Ammon's horn (tissue), 1 donor: Measurements from ENCODE around the gene STX18.
"Not testable (repeated sequence)": the region's sequence is repeated elsewhere in the genome, so short reads cannot be mapped to it uniquely, and the experiment has no call there.

ENCODE experiments used
- DNase-seq: peaks from one replicate; pipeline ENCODE4 v3.0.0-alpha.2; 2016; ENCODE audit warnings: low spot score

The STX18 gene

DNA sequence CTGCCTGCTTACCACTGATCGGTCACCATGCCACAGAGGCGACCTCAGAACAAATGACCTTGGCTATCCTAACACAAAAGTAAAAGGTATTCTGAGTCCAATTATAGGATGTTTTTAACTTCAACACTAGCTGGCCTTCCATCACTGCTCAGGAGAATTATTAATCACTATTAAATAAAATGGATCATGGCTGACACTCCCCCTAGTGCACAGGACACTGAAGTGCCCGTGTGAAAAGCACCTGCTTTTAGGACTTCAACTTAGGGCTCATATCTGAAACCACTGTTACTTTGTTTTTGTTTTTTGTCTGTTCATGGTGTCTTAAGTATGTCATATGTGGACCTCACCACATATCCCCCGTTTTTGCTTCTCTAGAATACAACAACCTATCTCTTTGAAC is 33.9 kb downstream of the STX18 start:
- no peak for DNase-seq

- DNase-seq = no peak
These were observed 34.4 kb downstream of the STX18 start for GRCh38 chr4:4507403-4507802.

DNA sequence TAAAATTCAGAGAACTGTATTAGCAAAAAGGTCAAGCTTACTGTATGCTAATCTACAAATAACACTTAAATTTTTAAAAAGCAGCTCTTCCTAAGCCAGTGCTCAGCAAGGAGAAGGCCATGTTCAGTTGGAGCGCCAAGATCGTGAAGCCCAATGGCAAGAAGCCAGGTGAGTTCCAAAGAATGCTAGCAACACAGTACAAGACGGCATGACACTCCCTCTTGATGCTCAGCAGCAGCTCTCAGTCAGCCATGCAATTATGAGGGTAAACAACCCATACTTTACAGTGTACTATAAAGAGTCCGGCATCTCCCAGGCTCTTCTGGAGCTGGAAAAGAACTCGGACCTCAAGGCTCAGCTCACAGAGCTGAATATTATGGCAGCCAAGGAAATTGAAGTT is 34.9 kb downstream of the STX18 start:
- DNase-seq = no peak

GRCh38 chr4:4505211-4505610 is 36.6 kb downstream of the STX18 start:
- not testable (repeated sequence) for DNase-seq

GRCh38 chr4:4504783-4505182 is 37.1 kb downstream of the STX18 start:
- no peak for DNase-seq

DNA sequence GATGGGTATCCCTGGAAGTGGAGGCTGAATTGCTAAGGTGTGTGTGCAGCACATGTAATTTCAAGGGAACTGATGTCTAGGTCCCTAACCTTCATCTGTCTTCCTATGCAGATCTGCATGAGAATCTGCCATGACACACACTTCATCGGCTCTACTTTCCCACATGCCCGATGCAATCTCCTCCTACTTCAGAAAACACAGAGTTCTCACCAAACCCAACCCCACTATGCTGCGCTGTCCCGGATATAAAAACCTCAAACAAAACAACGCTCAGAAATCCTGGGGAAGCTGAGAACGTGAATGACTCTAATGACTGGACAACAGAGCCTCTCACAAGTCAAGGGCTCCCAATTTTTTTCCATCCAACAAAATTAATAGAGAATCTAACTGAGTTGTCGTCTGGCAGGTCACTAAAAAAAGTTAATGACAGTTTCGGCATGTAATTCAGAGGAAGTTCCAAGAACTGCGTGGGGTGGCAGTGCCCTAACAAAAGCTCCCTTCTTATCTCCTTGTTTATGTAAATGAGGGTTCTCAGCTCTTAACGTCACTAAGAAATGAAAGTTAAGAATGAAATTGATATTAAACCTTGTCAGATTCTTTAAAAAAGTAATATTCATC is 39.0 kb downstream of the STX18 start:
- DNase-seq = no peak

DNA sequence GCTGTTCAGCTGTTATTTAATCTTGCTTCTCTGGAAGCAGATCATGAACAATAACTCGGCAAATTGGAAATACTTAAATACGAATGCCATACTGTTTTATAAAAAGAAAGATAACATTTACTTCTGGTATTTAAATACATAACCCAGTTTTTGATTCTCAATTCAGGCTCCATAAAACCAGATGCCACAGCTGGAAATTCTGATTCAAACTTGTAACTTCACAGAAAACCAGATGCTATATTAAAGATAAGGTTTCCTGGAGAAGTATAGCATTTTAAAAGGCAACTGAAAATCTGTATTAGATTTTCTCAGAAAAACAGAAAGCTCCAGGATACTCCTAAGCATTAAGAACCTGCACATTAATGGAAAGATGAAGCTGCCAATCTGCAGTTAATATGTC is 40.2 kb downstream of the STX18 start:
- no peak for DNase-seq

DNA sequence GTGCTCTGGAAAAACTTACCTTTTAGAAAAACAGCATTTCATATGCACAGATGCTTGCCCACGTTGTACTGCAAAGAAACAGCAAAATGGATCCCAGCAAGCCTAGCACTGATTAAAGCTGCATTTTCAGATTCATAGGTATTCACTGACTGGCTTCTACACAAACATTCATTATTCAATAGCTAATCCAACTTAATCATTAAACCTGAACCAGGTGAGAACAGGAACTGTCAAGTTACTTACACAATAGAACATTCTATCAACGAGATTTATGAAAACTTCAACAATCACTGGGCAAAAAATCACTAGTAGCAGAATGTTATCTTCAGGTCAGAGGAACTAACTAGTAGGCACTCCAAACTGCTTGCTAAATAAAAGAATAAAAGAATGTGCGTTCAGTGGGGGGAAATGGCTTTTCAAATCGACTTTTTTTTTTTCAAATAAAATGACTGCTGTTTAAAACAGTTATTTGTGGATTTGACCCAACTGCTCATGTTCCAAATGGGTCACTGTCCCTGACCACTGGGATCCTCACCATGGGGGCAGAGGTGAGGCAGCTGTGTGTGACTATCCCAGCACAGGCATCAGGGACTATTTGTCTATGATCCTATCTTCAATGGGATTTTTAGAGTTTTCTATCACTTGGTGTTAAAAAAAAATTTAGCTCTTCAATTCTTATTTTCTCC is 42.3 kb downstream of the STX18 start:
- DNase-seq = no peak

- no peak for DNase-seq
These were observed 45.1 kb downstream of the STX18 start for GRCh38 chr4:4496592-4497372.

- DNase-seq = no peak
These were observed 47.0 kb downstream of the STX18 start for GRCh38 chr4:4494882-4495281.

DNA sequence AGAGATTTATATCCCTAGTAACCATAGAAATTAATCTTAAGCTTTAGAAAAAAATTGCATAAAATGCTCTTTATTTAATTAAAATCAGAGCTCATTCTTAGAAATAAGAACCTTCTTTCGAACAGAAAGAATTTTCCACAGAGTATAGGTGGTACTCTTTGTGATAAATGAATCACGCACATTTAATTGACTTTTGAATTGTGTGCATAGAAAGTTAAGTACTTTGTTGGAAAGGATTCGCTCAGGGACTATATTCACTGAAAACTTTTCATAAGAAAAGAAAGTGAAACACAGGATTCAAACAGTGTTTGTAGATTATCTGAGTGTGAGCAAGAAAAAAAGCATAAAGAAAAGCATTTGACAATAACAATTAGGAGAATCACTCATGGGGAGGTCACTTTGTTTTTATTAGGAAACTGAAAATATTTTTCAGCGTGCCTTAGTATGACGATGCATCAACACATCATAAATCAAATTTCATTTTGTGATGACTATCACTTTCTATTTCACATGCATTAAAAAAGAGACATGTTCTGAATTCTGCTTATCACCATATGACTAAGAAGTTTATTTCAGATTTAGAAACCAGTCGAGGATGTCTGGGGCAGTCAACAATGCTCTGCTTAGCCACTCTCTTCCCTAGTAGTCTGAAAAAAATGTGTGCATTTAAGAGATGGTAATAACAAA is 49.5 kb downstream of the STX18 start:
- DNase-seq = no peak

- no peak for DNase-seq
These were observed 50.4 kb downstream of the STX18 start for GRCh38 chr4:4491396-4491893.

GRCh38 chr4:4490816-4491215 is 51.0 kb downstream of the STX18 start:
- no peak for DNase-seq

DNA sequence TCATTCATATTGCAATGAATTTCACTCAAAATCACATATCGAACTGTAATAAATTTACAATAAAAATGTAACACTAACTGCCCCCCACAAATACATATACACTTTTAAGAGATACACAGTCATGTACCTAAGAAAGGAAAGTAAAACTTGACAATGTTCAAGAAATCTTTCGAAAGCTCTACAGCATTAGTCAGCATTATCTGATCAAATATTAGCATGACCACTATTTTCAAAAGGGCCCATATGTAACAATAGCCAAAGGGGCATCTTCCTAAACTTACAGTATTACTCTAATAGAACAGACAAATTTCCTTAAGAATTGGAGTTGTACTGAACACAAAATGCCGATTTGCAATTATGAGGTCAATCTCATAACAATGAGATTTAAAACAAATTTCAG is 51.8 kb downstream of the STX18 start:
- no peak for DNase-seq

DNA sequence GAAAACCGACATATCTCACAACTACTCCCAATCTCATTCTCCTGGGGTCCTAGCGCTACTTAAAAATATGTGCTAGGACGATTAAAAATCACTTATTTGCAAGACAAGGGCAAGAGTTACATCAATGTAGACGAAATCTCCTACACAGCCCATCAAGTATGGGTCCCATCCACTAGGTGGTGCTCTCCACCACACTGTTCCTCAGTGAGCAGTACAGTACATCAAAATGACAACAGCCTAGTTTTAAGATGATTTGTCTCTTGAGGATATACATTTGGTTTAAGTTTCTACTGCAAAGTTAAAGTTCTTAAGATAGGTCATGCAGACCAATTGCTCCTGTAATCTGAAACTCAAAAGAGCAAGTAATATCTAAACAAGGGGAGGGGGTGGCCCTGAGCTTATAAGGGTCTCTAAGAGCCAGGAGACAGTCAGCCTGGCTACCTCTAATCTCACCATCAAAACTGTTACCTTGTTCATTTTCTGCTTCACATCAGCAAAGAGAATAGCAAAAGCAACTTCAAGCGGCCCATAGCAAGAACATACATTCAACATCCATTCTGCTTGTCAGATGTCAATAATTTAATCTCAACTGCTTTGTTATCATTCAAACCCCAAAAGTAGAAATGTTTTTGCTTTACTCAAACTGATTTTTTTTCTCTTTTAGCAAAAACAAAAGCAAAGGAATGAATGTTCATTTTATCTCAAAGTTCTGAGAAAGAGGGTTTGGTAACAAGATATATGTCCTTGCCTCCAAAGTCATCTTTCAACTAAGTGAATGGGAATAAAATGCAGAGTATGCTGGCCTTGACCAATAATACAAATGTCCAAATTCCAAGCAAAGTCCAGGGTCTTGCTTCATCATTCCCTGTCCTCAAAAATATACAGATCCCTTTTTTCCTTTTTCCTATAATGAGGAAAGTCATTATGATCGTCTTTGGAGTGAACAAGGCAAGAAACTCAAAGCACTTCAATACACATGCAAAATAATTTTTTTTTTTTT is 53.1 kb downstream of the STX18 start:
- peak; percentile 90 for DNase-seq

DNA sequence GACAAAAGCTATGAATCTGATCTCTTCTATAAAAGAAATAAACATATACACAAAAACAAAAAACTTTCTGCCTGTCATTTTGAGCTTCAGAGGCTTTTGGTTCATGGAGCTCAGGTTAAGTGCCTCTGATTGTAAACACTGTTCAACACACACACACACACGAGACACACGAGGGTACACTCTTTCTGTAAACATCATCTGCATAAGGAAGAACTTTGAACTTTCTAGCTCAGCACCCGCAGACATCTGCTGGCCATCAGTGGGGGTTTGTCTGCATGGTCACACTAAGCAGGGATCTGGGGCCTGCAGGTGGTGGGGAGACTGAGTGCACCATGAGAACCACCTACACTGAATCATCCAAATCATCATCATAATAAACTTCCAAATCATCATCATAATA is 54.9 kb downstream of the STX18 start:
- DNase-seq = no peak

- DNase-seq = no peak
These were observed 56.0 kb downstream of the STX18 start for GRCh38 chr4:4485806-4486205.

GRCh38 chr4:4481399-4481994 is 60.4 kb downstream of the STX18 start:
- peak; percentile 51 for DNase-seq

DNA sequence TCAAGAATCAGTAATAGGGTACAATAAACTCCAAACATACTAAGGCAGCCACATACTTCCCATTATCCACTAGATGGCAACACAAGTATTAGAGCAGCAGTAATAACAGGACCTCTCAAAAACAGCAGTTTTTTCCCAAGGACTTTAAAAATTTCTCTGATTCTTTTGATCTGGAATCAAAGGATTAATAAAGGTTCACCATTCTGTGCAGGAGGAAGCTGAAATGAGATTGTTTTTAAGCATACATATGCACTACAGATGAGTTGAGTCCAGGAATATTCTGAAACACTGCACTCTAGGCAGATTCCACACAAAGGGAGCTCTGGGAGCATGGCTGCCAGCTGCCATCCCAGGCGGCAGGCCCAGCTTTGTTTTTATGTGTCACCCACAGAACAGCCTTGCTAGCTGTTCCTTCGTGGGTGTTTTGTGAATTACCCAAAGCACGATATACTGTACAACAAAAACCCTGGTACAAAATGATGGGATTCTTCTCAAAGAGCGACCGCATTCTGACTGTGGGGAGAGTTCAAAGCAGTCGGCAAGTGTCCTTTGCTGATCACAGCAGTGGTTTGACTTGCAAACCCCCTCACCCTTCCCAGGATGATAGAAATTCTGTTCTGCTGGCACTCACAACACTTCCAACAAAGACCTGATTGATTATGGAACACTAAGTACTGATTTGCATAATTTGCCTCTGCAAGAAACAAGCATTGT is 61.0 kb downstream of the STX18 start:
- peak; percentile 94 for DNase-seq

GRCh38 chr4:4480205-4480604 is 61.6 kb downstream of the STX18 start:
- no peak for DNase-seq
